ENCODE data around the gene AGA. TPM values are rescaled to one million over a fixed set of nuclear protein-coding genes. Genes with fewer than 3 reads are reported as not detected.

The AGA gene
- total RNA-seq, 1 donor from 2014 or later: 26.3 TPM

DNA sequence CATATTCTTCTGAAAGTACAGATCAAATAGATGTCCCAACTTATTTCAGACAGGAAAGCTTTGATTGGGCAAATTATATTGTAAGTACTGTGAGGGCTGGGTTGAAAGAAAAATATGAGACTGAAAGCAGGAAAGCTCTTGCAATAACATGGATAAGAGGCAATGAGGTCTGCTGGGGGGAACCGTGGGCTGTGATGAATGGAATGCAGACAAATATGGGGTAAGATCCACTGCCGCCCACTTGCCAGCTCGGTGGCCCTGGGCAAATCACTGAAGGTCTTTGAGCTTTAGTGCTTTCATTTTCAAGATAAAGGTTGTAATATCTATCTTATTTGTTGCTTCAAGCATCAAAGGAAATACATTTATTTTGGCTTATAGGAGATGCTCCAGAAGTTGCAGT is 51.0 kb downstream of the AGA start:
- Histone ChIP-seq H3K4me1 (no peaks in the 10 kb centered on the region), H3K36me3 (no peaks in the 10 kb centered on the region), H3K4me3 (no peak overlapping the region), H3K27ac (no peak overlapping the region), H3K27me3 (no peaks in the 10 kb centered on the region), H3K9me3 (no peaks in the 10 kb centered on the region)
- no peak for DNase-seq (ENCODE audit: extremely low spot score in 2 of 2)
- TF ChIP-seq POLR2AphosphoS5 (IDR thresholded peaks at IDR 0.05; ENCODE audit: insufficient read depth in 1 of 2, low read depth in 1 of 2) (no peak), POLR2A (IDR thresholded peaks at IDR 0.05) (no peak)
- TF ChIP-seq, protein P1, sequence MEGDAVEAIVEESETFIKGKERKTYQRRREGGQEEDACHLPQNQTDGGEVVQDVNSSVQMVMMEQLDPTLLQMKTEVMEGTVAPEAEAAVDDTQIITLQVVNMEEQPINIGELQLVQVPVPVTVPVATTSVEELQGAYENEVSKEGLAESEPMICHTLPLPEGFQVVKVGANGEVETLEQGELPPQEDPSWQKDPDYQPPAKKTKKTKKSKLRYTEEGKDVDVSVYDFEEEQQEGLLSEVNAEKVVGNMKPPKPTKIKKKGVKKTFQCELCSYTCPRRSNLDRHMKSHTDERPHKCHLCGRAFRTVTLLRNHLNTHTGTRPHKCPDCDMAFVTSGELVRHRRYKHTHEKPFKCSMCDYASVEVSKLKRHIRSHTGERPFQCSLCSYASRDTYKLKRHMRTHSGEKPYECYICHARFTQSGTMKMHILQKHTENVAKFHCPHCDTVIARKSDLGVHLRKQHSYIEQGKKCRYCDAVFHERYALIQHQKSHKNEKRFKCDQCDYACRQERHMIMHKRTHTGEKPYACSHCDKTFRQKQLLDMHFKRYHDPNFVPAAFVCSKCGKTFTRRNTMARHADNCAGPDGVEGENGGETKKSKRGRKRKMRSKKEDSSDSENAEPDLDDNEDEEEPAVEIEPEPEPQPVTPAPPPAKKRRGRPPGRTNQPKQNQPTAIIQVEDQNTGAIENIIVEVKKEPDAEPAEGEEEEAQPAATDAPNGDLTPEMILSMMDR (IDR thresholded peaks at IDR 0.05): no peak
- intact Hi-C loops (cut with DNase I): no loop called here

DNA sequence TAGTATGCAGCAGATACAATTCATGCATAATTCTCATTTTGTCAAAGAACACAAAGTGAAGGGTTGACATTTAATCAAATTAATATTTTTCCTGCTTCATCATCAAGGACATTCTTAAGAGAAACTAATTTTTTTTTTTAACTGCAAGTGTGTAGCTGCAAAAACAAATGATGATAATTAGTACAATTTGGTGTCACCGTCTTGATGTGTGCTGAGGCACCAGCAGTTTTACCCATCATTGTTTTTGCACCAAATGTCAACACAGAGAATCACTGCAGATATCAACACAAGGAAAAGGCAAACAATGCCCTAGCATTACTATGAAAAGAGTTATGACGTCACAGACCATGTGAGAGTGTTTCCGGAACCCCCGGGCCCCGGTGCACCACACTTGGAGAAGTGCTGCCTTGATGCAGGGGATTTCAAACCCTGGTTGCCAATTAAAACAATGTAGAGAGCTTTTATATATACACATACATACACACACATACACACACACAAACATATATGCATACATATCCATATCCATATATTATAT is 55.9 kb downstream of the AGA start:
- no peaks in the 10 kb centered on the region for H3K36me3 ChIP-seq
- DNase-seq (ENCODE audit: extremely low spot score in 2 of 2): no peak
- H3K9me3 ChIP-seq: no peaks in the 10 kb centered on the region
- no peaks in the 10 kb centered on the region for H3K27me3 ChIP-seq
- H3K4me1 ChIP-seq: no peaks in the 10 kb centered on the region
- intact Hi-C loops (cut with DNase I): no loop called here
- H3K4me3 ChIP-seq: no peak overlapping the region
- no peak overlapping the region for H3K27ac ChIP-seq
- no peak for TF ChIP-seq POLR2A (IDR thresholded peaks at IDR 0.05)
- TF ChIP-seq, protein P1 (IDR thresholded peaks at IDR 0.05): no peak
- TF ChIP-seq POLR2AphosphoS5 (IDR thresholded peaks at IDR 0.05; ENCODE audit: insufficient read depth in 1 of 2, low read depth in 1 of 2): no peak

DNA sequence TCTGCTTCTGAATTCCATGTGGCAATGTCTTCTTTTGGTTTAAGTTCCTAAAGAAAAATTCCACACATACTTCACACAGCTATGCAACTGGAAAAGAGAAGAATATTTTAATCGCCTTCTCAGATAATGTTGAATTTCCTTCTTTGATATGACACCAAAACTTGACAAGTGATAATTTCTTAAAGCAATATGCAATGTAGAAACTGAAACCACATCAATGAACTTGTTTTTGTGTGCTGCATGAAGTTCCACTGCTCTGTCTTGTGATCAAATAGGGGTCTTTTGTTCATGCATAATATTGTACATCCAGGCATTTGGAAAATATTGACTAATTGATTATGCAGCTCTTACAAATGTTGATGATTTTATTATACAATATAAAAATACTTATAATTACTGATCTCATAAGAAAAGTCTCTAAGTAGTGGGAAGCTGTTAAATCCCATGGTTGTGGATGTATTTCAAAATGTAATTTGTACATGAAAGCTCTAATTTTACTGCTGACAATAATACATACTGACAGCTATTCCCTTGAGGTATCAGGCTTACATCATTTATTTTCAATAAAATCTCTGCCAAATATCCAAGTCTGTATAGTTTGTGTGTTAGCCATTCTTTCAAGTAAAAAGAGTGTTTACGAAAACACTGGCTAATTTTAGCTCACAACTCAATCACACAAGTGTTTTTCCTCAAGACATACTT is 56.5 kb downstream of the AGA start:
- Histone ChIP-seq H3K4me1 (no peaks in the 10 kb centered on the region), H3K36me3 (no peaks in the 10 kb centered on the region), H3K27ac (no peak overlapping the region), H3K9me3 (no peaks in the 10 kb centered on the region), H3K4me3 (no peak overlapping the region), H3K27me3 (no peaks in the 10 kb centered on the region)
- TF ChIP-seq POLR2A (IDR thresholded peaks at IDR 0.05) (no peak), POLR2AphosphoS5 (IDR thresholded peaks at IDR 0.05; ENCODE audit: insufficient read depth in 1 of 2, low read depth in 1 of 2) (no peak)
- TF ChIP-seq, protein P1 (IDR thresholded peaks at IDR 0.05): no peak
- intact Hi-C loops (cut with DNase I): no loop called here
- no peak for DNase-seq (ENCODE audit: extremely low spot score in 2 of 2)

DNA sequence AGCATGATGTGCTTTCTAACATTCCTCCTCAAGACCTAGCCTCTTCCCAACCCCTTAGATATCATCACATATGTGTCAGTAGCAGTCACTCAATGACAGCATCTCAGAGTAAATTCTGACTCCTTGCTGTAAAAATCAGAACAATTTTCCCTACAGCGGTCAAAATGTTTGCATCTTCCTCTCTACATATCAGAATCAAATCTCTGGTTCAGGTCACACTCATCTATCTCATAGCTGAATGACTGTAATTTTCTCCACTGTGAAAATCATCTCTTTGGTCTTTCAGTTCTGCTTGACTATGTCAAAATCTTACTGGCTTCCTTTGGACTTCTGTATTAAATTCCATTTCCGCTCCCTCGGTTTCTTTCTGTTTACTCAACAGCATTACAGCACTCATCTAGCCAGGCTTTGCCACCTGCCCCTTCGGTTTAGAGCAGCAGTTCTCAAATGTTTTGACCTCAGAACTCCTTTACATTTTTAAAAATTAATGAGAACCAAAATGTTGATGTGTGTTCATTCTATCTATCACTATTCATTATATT is 57.3 kb downstream of the AGA start:
- no peak overlapping the region for H3K4me3 ChIP-seq
- TF ChIP-seq POLR2A (IDR thresholded peaks at IDR 0.05) (no peak), POLR2AphosphoS5 (IDR thresholded peaks at IDR 0.05; ENCODE audit: insufficient read depth in 1 of 2, low read depth in 1 of 2) (no peak)
- TF ChIP-seq, protein P1 (IDR thresholded peaks at IDR 0.05): no peak
- no peaks in the 10 kb centered on the region for H3K36me3 ChIP-seq
- no peaks in the 10 kb centered on the region for H3K27me3 ChIP-seq
- DNase-seq (ENCODE audit: extremely low spot score in 2 of 2): no peak
- H3K4me1 ChIP-seq: no peaks in the 10 kb centered on the region
- intact Hi-C loops (cut with DNase I): no loop called here
- H3K27ac ChIP-seq: no peak overlapping the region
- H3K9me3 ChIP-seq: no peaks in the 10 kb centered on the region

DNA sequence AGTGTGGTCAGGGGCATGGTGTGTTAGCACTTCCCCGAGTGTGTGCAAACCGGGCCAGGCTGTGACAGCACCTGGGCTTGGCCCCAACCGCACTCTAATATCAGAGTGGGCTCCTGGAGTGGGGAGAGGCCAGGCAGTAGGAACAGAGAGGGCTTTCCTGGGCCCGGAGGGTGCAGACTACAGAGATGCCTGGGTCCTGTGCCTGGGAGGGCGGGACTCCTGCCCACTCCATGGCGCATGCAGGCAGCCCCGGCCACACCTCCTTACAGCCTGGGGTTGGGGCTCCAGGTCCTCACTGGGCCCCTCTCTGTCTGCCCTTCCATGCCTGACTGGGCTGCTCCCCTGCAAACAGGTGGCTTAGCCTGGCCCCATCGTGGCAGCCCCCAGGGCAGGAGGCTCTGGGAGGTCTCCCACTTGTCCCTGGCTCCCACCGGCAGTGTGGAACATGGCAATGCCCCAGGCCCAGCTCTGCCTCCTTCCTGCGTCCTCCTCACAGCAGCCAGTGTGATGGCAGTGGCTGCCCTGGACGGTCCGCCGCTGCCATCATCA is 60.4 kb downstream of the AGA start:
- Histone ChIP-seq H3K9me3 (no peaks in the 10 kb centered on the region), H3K4me3 (no peak overlapping the region), H3K36me3 (no peaks in the 10 kb centered on the region), H3K4me1 (no peaks in the 10 kb centered on the region), H3K27me3 (no peaks in the 10 kb centered on the region), H3K27ac (no peak overlapping the region)
- no peak for DNase-seq (ENCODE audit: extremely low spot score in 2 of 2)
- intact Hi-C loops (cut with DNase I): no loop called here
- TF ChIP-seq POLR2A (IDR thresholded peaks at IDR 0.05) (no peak), POLR2AphosphoS5 (IDR thresholded peaks at IDR 0.05; ENCODE audit: insufficient read depth in 1 of 2, low read depth in 1 of 2) (no peak)

Other genes starting within 250 kb of the AGA start
- 0.98 TPM for gene NEIL3, start 132.6 kb downstream of the AGA start, total RNA-seq